ENCODE measurements around the gene VPS54. TPM values are rescaled to one million over a fixed set of nuclear protein-coding genes. Genes with fewer than 3 reads are reported as not detected.

Gene VPS54
- total RNA-seq, 1 experiment from 2014 or later = 12.4 TPM

GRCh38 chr2:63950414-63950813, 68.8 kb downstream of the VPS54 start:
- Histone ChIP-seq H3K4me2 (ENCODE audit: low read length) (no peak overlapping the region), H3K36me3 (ENCODE audit: control insufficient read depth in 1 of 2, insufficient read depth in 2 of 2, low read length in 2 of 2) (no peaks in the 10 kb centered on the region), H3K9me3 (ENCODE audit: control insufficient read depth in 1 of 2, insufficient read depth in 1 of 2, low read depth in 1 of 2, low read length in 2 of 2) (no peaks in the 10 kb centered on the region), H4K20me1 (ENCODE audit: insufficient read depth) (no peaks in the 10 kb centered on the region), H3K4me3 (replicated peaks in 1 of 2; ENCODE audit: low read depth in 1 of 2, low read length in 2 of 2) (no peak overlapping the region), H3K27ac (ENCODE audit: low read depth, low read length) (no peak overlapping the region), H3K9ac (ENCODE audit: low read length) (no peak overlapping the region), H3K4me1 (ENCODE audit: control insufficient read depth in 1 of 2, insufficient read depth in 2 of 2, low read length in 2 of 2) (no peaks in the 10 kb centered on the region), H3K27me3 (ENCODE audit: insufficient read depth, low read length) (no peaks in the 10 kb centered on the region), H3K9me2 (ENCODE audit: insufficient read depth) (no peaks in the 10 kb centered on the region), H3K79me2 (ENCODE audit: insufficient read depth, low read length) (no peaks in the 10 kb centered on the region), H2AFZ (ENCODE audit: low read depth, low read length, poor library complexity, severe bottlenecking) (no peak overlapping the region)
- intact Hi-C loops (cut with micrococcal nuclease) = no loop called here
- POLR2A ChIA-PET = no interaction called here
- BruUV-seq (replicated peaks) = no TSS peak
- TF ChIP-seq POLR2AphosphoS5 (IDR thresholded peaks at IDR 0.05; ENCODE audit: low read depth, low read length) (no peak), ATF3 (IDR thresholded peaks at IDR 0.05) (no peak), REST (IDR thresholded peaks at IDR 0.05; ENCODE audit: low read depth) (no peak), EGR1 (IDR thresholded peaks at IDR 0.05; ENCODE audit: low read depth) (no peak), YY1 (IDR thresholded peaks at IDR 0.05; ENCODE audit: extremely low read depth, insufficient replicate concordance, low read depth, low read length) (no peak), JUND (IDR thresholded peaks at IDR 0.05) (no peak), CBX3 (IDR thresholded peaks at IDR 0.05; ENCODE audit: low read depth) (no peak)
- CTCF ChIA-PET = no interaction called here
- DNase-seq (ENCODE audit: low read depth, low spot score) (no peak), ATAC-seq (no peak)
- RAD21 ChIA-PET (ENCODE audit: low non-redundant PET in 1 of 2, low total read pairs in 2 of 2, uncharacterized antibody in 2 of 2, unreplicated experiment in 2 of 2) = no interaction called here
